ENCODE data around the gene E2F4.

The E2F4 gene

GRCh38 chr16:67230809-67231660, 39.1 kb downstream of the E2F4 start:
- Histone ChIP-seq H3K4me3 (ENCODE audit: low read depth, low read length) (no peak overlapping the region), H3K4me2 (ENCODE audit: low read length) (no peak overlapping the region), H2AFZ (no peak overlapping the region), H3K9me3 (ENCODE audit: control insufficient read depth, low read length) (no peaks in the 10 kb centered on the region), H3K27ac (no peak overlapping the region), H3K36me3 (ENCODE audit: control insufficient read depth, insufficient read depth, low read length) (no peaks in the 10 kb centered on the region), H3K27me3 (ENCODE audit: control insufficient read depth, insufficient read depth, low read length) (no peaks in the 10 kb centered on the region), H3K9ac (no peak overlapping the region), H3K79me2 (peaks cover 8% of the 10 kb centered on the region), H3K4me1 (no peaks in the 10 kb centered on the region)
- TF ChIP-seq CTCF (IDR thresholded peaks at IDR 0.05), result no peak

GRCh38 chr16:67233596-67233995, 41.6 kb downstream of the E2F4 start:
- no peaks in the 10 kb centered on the region for H3K27me3 ChIP-seq (ENCODE audit: control insufficient read depth, insufficient read depth, low read length)
- H3K9me3 ChIP-seq (ENCODE audit: control insufficient read depth, low read length), result no peaks in the 10 kb centered on the region
- no peak overlapping the region for H2AFZ ChIP-seq
- H3K9ac ChIP-seq, result no peak overlapping the region
- H3K4me3 ChIP-seq (ENCODE audit: low read depth, low read length), result no peak overlapping the region
- no peak for TF ChIP-seq CTCF (IDR thresholded peaks at IDR 0.05)
- no peak overlapping the region for H3K4me2 ChIP-seq (ENCODE audit: low read length)
- H3K4me1 ChIP-seq, result no peaks in the 10 kb centered on the region
- no peaks in the 10 kb centered on the region for H3K79me2 ChIP-seq
- H3K36me3 ChIP-seq (ENCODE audit: control insufficient read depth, insufficient read depth, low read length), result no peaks in the 10 kb centered on the region
- H3K27ac ChIP-seq, result no peak overlapping the region

GRCh38 chr16:67234180-67234597, 42.2 kb downstream of the E2F4 start:
- no peaks in the 10 kb centered on the region for H3K27me3 ChIP-seq (ENCODE audit: control insufficient read depth, insufficient read depth, low read length)
- H3K9me3 ChIP-seq (ENCODE audit: control insufficient read depth, low read length), result no peaks in the 10 kb centered on the region
- no peak for TF ChIP-seq CTCF (IDR thresholded peaks at IDR 0.05)
- no peaks in the 10 kb centered on the region for H3K36me3 ChIP-seq (ENCODE audit: control insufficient read depth, insufficient read depth, low read length)
- H3K4me2 ChIP-seq (ENCODE audit: low read length), result no peak overlapping the region
- H3K4me1 ChIP-seq, result no peaks in the 10 kb centered on the region
- H3K27ac ChIP-seq, result no peak overlapping the region
- no peak overlapping the region for H2AFZ ChIP-seq
- no peak overlapping the region for H3K9ac ChIP-seq
- no peaks in the 10 kb centered on the region for H3K79me2 ChIP-seq
- no peak overlapping the region for H3K4me3 ChIP-seq (ENCODE audit: low read depth, low read length)

- Histone ChIP-seq H3K27me3 (ENCODE audit: control insufficient read depth, insufficient read depth, low read length) (no peaks in the 10 kb centered on the region), H3K27ac (no peak overlapping the region), H3K4me1 (no peaks in the 10 kb centered on the region), H3K4me3 (ENCODE audit: low read depth, low read length) (no peak overlapping the region), H2AFZ (no peak overlapping the region), H3K4me2 (ENCODE audit: low read length) (no peak overlapping the region), H3K36me3 (ENCODE audit: control insufficient read depth, insufficient read depth, low read length) (no peaks in the 10 kb centered on the region), H3K79me2 (no peaks in the 10 kb centered on the region), H3K9me3 (ENCODE audit: control insufficient read depth, low read length) (no peaks in the 10 kb centered on the region), H3K9ac (no peak overlapping the region)
- no peak for TF ChIP-seq CTCF (IDR thresholded peaks at IDR 0.05)
Observed at GRCh38 chr16:67235816-67236562, 44.0 kb downstream of the E2F4 start.
